Measurements from ENCODE around the gene EDEM1.
A peak's percentile ranks its signal among the peaks of the same experiment; 100 is the strongest.
"Not testable (repeated sequence)": the region's sequence is repeated elsewhere in the genome, so short reads cannot be mapped to it uniquely, and the experiment has no call there.

Gene EDEM1

GRCh38 chr3:5160940-5161858, 26.3 kb upstream of the EDEM1 start:
- FAIRE-seq (peak; percentile 50), DNase-seq (ENCODE audit: insufficient read length, low spot score) (no peak)
- no peak for TF ChIP-seq POLR2A (IDR thresholded peaks at IDR 0.05; ENCODE audit: low read depth, low read length)

- TF ChIP-seq POLR2A (IDR thresholded peaks at IDR 0.05; ENCODE audit: low read depth, low read length) = no peak
- peak; percentile 94 for FAIRE-seq
- peak; percentile 31 for DNase-seq (ENCODE audit: insufficient read length, low spot score)
These were observed 25.4 kb upstream of the EDEM1 start for GRCh38 chr3:5162102-5162501.

GRCh38 chr3:5165698-5166097, 21.8 kb upstream of the EDEM1 start:
- DNase-seq (ENCODE audit: insufficient read length, low spot score) (no peak), FAIRE-seq (no peak)
- TF ChIP-seq POLR2A (IDR thresholded peaks at IDR 0.05; ENCODE audit: low read depth, low read length) = no peak

GRCh38 chr3:5166846-5167245, 20.7 kb upstream of the EDEM1 start:
- no peak for FAIRE-seq
- DNase-seq (ENCODE audit: insufficient read length, low spot score) = no peak
- TF ChIP-seq POLR2A (IDR thresholded peaks at IDR 0.05; ENCODE audit: low read depth, low read length) = no peak

GRCh38 chr3:5168110-5168509, 19.4 kb upstream of the EDEM1 start:
- FAIRE-seq = no peak
- no peak for TF ChIP-seq POLR2A (IDR thresholded peaks at IDR 0.05; ENCODE audit: low read depth, low read length)
- no peak for DNase-seq (ENCODE audit: insufficient read length, low spot score)

- no peak for TF ChIP-seq POLR2A (IDR thresholded peaks at IDR 0.05; ENCODE audit: low read depth, low read length)
- DNase-seq (ENCODE audit: insufficient read length, low spot score) (no peak), FAIRE-seq (no peak)
These were observed 17.7 kb upstream of the EDEM1 start for GRCh38 chr3:5169807-5170206.

GRCh38 chr3:5170975-5171374, 16.5 kb upstream of the EDEM1 start:
- no peak for TF ChIP-seq POLR2A (IDR thresholded peaks at IDR 0.05; ENCODE audit: low read depth, low read length)
- DNase-seq (ENCODE audit: insufficient read length, low spot score) = no peak
- FAIRE-seq = no peak

GRCh38 chr3:5172018-5172417, 15.5 kb upstream of the EDEM1 start:
- no peak for DNase-seq (ENCODE audit: insufficient read length, low spot score)
- no peak for TF ChIP-seq POLR2A (IDR thresholded peaks at IDR 0.05; ENCODE audit: low read depth, low read length)
- no peak for FAIRE-seq

GRCh38 chr3:5179036-5179435, 8.5 kb upstream of the EDEM1 start:
- FAIRE-seq = not testable (repeated sequence)

GRCh38 chr3:5181469-5182141, 5.9 kb upstream of the EDEM1 start:
- no peak for DNase-seq (ENCODE audit: insufficient read length, low spot score)
- no peak for TF ChIP-seq POLR2A (IDR thresholded peaks at IDR 0.05; ENCODE audit: low read depth, low read length)
- FAIRE-seq = no peak

More at GRCh38 chr3:5179036-5179435, 8.5 kb upstream of the EDEM1 start:
- not testable (repeated sequence) for DNase-seq (ENCODE audit: insufficient read length, low spot score)

GRCh38 chr3:5183714-5184113, 3.8 kb upstream of the EDEM1 start:
- FAIRE-seq = not testable (repeated sequence)

GRCh38 chr3:5184499-5184898, 3.0 kb upstream of the EDEM1 start:
- no peak for FAIRE-seq
- no peak for TF ChIP-seq POLR2A (IDR thresholded peaks at IDR 0.05; ENCODE audit: low read depth, low read length)
- no peak for DNase-seq (ENCODE audit: insufficient read length, low spot score)

More at GRCh38 chr3:5183714-5184113, 3.8 kb upstream of the EDEM1 start:
- not testable (repeated sequence) for DNase-seq (ENCODE audit: insufficient read length, low spot score)

- DNase-seq (ENCODE audit: insufficient read length, low spot score) = no peak
- FAIRE-seq = no peak
- TF ChIP-seq POLR2A (IDR thresholded peaks at IDR 0.05; ENCODE audit: low read depth, low read length) = no peak
These were observed 2.3 kb upstream of the EDEM1 start for GRCh38 chr3:5185093-5185673.

- FAIRE-seq = no peak
These were observed 1.2 kb upstream of the EDEM1 start for GRCh38 chr3:5186089-5186857.

More at GRCh38 chr3:5186089-5186857, 1.2 kb upstream of the EDEM1 start:
- TF ChIP-seq POLR2A (IDR thresholded peaks at IDR 0.05; ENCODE audit: low read depth, low read length) = no peak
- DNase-seq (ENCODE audit: insufficient read length, low spot score) = no peak
